Stimulated activated CD8-positive, alpha-beta memory T cell treated with anti-CD3 and anti-CD28 coated beads, Interleukin-12 subunit alpha, Interleukin-12 subunit beta, amount 100 ng/mL, for 1 hour (primary cell): Measurements from ENCODE around the gene SGCE.

Source experiments
- DNase-seq: peaks from one replicate; pipeline ENCODE4 v3.0.0-alpha.2; 2020; ENCODE audit warnings: low read depth

Gene SGCE

GRCh38 chr7:94621120-94621519 lies 34.8 kb downstream of the SGCE start:
- no peak for DNase-seq

GRCh38 chr7:94620703-94621118 lies 35.2 kb downstream of the SGCE start:
- DNase-seq, result no peak

GRCh38 chr7:94618126-94618525 lies 37.8 kb downstream of the SGCE start:
- no peak for DNase-seq

DNA sequence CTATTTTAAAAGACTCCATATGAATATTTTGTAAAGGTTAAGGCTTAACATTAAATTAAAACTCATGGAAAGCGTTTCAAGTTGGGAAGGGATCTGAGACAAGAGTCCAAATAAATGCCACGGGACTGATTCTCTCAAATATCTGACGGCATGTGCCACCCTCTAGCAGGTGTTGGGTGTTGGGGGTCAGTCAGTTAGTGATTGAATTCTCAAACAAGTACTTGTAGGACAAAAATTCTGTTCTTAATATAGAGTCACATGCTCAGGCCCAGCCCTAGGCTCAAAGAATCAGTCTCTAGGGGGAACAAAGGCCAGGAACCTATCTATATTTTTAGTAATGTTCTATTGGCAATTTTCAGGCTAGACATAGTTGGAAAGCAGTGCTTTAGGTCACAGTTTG lies 39.1 kb downstream of the SGCE start:
- DNase-seq, result no peak

DNA sequence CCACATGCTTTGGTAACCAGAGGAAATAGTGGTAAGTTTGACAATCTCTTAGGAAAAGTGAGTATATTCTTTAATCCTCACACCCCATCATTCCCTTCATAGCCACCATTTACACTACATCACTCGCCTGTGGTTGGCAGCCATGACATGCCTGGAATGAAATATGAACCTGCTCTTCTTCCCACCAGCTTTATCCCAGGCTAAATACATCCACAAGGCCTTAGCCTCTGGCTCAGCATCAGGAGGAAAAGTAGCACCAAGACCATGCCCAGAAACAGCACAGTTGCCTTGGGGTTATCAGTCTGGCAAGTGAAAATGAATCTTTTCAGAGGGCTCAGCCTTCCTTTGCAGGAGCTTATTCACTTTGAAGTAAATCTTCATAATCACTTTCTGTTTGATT lies 40.3 kb downstream of the SGCE start:
- DNase-seq, result no peak

- DNase-seq, result no peak
Observed at GRCh38 chr7:94612661-94613060, 43.3 kb downstream of the SGCE start.

GRCh38 chr7:94612253-94612652 lies 43.7 kb downstream of the SGCE start:
- DNase-seq, result no peak

DNA sequence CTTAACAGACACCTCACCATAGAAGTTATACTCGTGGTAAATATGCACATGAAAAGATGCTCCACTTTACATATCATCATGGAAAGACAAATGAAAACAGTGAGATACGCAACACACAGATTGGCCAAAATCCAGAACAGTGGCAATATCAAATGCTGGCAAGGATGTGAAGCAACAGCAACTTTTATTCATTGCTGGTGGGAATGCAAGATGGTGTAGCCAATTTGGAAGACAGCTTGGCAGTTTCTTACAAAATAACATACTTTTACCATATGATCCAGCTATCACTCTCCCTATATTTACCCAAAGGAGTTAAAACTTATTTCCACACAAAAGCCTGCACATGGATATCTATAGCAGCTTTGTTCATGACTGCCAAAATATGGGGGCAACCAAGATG lies 46.4 kb downstream of the SGCE start:
- DNase-seq, result no peak

DNA sequence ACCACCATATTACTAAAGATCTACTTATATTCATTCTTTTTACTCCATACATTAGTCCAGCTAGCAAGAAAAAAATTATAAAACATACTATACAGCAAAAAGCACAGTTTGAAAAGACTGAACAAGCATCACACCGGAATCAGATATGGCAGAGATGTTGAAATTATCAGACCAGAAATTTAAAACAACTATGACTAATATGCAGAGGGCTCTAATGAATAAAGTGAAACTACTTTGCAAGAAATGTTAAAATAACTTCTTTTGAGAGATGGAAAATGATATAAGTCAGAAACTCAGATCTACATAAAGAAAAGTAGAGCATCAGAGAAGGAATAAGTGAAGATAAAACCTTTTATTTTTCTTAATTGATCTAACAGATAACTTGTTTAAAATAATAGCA lies 50.9 kb downstream of the SGCE start:
- DNase-seq, result no peak

DNA sequence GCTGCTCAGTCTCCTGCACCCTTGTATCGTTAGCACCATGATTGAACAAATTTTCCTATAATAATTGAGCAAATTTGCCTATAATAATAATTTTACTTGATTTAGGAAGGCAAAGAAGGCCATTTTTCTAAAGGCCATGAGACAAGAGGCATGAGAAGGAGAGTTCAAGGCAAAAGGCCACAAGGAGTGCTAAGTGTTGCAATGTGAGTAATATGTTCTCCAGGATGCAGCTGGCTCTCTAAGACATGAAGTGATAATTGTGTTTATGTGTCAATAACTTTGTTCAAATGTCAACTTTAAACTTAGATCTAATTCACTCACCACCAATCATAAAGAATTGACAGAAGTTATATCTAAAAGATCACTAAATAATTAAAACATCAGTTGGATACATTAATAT lies 53.8 kb downstream of the SGCE start:
- no peak for DNase-seq

DNA sequence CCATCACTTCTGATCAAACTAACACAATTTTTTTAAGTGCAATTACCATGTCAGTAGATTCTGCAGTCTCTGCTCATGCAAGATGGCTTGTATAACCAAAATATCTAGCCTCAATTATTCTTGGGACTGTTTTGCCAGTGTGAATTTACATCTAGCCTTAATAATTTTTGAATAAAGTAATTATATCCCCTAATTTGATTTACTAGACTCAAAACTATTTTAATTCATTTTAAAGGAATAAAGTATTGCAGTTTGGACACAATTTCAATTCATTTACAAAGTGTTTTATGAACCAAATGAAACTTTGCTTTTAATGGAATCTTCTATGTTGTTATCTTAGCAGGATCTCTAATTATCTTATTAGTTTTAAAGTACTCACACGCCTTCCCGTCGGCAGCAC lies 55.7 kb downstream of the SGCE start:
- no peak for DNase-seq

- DNase-seq, result no peak
Observed at GRCh38 chr7:94595717-94596116, 60.2 kb downstream of the SGCE start.

DNA sequence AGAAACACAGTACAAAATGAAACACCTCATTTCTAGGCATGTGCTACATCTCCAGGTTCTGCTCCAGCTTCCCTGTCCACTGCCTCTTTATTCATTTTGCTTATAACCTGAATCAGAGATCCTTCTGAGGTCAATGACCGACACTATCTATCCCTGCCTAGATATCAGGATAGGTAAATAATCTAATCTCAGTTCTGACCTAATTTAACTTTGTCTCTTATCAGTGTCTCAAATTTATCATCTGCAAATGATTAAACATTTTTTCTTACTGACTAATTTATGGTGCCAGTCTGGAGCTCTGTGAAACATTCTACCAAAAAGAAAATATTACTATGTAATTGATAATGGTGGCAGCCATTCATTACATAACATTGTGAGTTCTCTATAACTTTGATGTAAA lies 61.1 kb downstream of the SGCE start:
- DNase-seq, result no peak

GRCh38 chr7:94591176-94591575 lies 64.8 kb downstream of the SGCE start:
- no peak for DNase-seq

- no peak for DNase-seq
Observed at GRCh38 chr7:94590526-94591162, 65.3 kb downstream of the SGCE start.

- DNase-seq, result no peak
Observed at GRCh38 chr7:94588075-94588474, 67.9 kb downstream of the SGCE start.

GRCh38 chr7:94584113-94584512 lies 71.8 kb downstream of the SGCE start:
- DNase-seq, result no peak

DNA sequence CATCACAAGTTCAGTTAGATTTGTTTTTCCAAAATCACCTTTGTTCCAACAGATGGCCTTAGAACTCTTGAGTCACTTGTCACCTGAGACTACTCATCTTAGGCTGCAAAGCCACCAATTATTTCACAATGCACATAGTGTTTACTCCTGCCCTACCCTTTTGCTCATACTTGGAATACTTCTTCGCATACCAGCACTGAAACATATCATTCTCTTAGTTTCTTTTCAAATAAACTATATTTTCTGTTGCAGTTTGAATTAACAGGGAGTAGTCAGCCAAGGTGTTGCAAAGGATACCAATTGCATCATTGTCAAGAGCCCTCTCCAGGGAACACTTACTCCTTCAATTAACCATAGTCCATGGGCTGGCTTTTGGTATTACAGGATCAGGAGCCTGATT lies 75.3 kb downstream of the SGCE start:
- DNase-seq, result no peak

GRCh38 chr7:94579470-94579869 lies 76.5 kb downstream of the SGCE start:
- no peak for DNase-seq

DNA sequence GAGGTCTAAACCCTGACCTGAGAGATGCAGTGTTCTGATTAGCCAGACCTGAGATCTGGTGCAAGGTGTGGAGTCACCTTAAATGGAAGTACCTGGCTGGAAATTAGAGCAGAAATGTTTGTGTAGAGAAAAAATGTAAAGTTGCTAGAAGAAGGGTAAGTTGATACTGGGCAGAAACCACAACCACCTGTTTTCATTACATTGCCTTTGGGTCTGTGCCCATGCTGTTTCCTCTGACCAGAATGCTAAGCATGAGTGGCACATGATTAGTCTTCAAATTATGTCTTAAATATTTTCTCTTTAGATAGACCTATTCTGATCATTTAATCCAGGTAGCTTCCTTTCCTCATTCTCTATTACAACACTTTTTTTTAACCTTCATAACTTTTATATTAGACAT lies 77.3 kb downstream of the SGCE start:
- no peak for DNase-seq

DNA sequence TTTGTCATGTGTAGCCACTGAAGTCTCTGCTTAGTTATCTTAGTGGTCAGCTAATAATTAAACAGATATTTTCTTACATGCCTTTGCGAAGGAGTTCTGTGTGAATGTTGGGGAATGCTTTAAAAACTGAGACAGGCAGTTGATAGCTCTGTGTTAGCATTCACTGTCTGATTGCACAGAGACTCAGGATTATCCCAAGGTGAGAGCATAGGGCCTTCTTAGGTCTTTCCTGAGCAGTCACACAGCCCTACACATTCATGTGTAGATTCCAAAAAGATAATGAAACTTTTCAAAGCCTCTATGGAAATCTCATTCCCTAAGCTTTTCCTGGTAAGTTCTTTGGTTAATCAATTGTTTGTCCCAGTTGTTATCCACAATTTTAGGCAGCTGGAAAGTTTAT lies 78.6 kb downstream of the SGCE start:
- DNase-seq, result no peak

GRCh38 chr7:94576316-94576715 lies 79.6 kb downstream of the SGCE start:
- DNase-seq, result no peak

DNA sequence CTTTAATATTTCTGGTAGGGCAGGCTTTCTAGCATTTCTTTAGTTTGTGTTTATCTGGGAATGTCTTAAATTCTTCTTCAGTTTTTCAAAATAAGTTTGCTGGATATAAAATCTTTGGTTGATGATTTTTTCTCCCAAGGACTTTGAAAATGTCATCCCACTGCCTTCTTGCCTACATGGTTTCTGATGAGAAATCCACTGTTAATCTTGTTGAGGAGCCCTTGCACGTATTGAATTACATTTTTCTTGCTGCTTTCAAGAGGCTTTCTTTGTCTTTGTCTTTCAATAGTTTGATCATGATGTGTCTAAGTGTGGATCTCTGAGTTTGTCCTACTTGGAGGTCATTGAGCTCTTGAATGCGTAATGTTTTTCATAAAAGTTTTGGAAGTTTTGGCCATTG lies 80.3 kb downstream of the SGCE start:
- no peak for DNase-seq

GRCh38 chr7:94571816-94572215 lies 84.1 kb downstream of the SGCE start:
- no peak for DNase-seq

DNA sequence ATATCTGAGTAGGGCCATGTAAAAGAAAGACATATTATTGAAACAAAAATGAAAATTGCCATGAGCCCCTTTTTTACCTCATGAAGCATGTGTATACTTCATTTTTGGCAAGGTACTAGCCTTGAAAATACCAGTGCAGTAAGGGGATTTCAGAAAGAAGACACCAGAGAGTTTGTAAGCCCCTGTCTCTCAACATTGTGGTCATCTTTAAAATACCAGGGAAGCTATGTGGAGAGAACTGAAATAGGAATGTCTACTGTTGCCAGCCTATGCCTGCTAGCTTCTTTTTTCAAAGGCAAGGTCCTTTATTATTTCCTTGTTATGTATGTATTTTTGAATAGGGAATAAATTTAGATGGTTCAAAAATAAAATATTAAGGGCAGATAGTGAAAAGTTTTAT lies 88.5 kb downstream of the SGCE start:
- DNase-seq, result no peak
